HEK293T (cell line): Measurements from ENCODE around the gene SZT2.

Source experiments
- ARNT ChIP-seq: fragments of 450-650 bp; IDR thresholded peaks from 2 replicates; pipeline ENCODE4 v1.6.1; 2017; ENCODE audit warnings: mild to moderate bottlenecking
- BHLHE40 ChIP-seq: fragments of 450-650 bp; IDR thresholded peaks from 2 replicates; pipeline ENCODE4 v1.6.1; 2016; ENCODE audit warnings: mild to moderate bottlenecking, moderate library complexity, borderline replicate concordance
- FOXK2 ChIP-seq: fragments of 450-650 bp; IDR thresholded peaks from 2 replicates; pipeline ENCODE4 v1.6.1; 2016; ENCODE audit warnings: mild to moderate bottlenecking
- SP1 ChIP-seq: fragments of 450-650 bp; IDR thresholded peaks from 2 replicates; pipeline ENCODE4 v1.6.1; 2017
- SUZ12 ChIP-seq: fragments of 450-650 bp; IDR thresholded peaks from 2 replicates; pipeline ENCODE4 v1.6.1; 2016; ENCODE audit warnings: mild to moderate bottlenecking

DNA sequence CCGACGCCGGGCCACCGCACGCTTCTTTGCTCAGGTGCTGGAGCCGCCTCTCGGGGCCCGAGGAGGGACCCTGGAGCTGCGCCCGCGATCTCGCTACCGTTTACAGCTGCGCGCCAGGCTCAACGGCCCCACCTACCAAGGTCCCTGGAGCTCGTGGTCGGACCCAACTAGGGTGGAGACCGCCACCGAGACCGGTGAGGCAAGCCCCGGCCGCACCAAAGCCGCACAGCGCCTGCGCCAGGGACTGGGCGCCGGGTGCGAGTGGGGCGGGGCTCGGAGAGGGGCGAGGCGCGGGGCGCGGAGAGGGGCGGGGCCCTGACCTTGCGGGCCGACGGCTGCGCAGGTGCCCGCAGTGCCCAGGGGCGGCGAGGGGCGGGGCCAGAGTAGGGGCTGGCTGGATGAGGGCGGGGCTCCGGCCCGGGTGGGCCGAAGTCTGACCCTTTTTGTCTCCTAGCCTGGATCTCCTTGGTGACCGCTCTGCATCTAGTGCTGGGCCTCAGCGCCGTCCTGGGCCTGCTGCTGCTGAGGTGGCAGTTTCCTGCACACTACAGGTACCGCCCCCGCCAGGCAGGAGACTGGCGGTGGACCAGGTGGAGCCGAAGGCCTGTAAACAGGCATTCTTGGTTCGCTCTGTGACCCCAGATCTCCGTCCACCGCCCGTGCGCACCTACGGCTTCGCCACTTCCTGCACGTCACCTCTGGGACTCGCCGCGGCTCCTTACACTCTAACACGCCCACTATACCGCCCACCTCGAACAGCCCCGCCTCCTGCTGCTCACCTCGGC, 40.7 kb upstream of the SZT2 start:
- TF ChIP-seq BHLHE40 (no peak), SP1 (no peak), SUZ12 (no peak), ARNT (no peak), FOXK2 (no peak)
